Transverse colon (tissue), 4 donors: Measurements from ENCODE around the gene TRIM68. TPM values are rescaled to one million over a fixed set of nuclear protein-coding genes. Genes with fewer than 3 reads are reported as not detected.

Source experiments
- DNase-seq: peaks from one replicate; pipeline ENCODE4 v3.0.0-alpha.2; 2019
- H3K27ac ChIP-seq, 4 donors: fragments of 200-600 bp; sonication (generic); 2 replicates each; pipeline ENCODE4 v1.5.1; 2016 to 2018; ENCODE audit warnings: inconsistent platforms in 4 of 4
- H3K27me3 ChIP-seq: fragments of 200-600 bp; sonication (generic); 2 replicates; pipeline ENCODE4 v1.5.1; 2017; ENCODE audit warnings: inconsistent platforms
- H3K36me3 ChIP-seq, 4 donors: fragments of 200-600 bp; sonication (generic); 2 replicates each; pipeline ENCODE4 v1.5.1; 2017 to 2019; ENCODE audit warnings: inconsistent platforms in 4 of 4
- H3K4me1 ChIP-seq, 4 donors: fragments of 200-600 bp; sonication (generic); 2 replicates each; pipeline ENCODE4 v1.5.1; 2017 to 2020; ENCODE audit warnings: inconsistent platforms in 4 of 4
- H3K4me3 ChIP-seq, 4 donors: fragments of 200-600 bp; sonication (generic); 1 replicate in 1 of 4; 2 replicates in 3 of 4; pipeline versions ENCODE4 v1.5.1 to v1.6.1; 2017 to 2019; ENCODE audit warnings: inconsistent platforms in 4 of 4
- H3K9me3 ChIP-seq, 2 donors: fragments of 200-600 bp; sonication (generic); 2 replicates each; pipeline ENCODE4 v1.5.1; 2017 to 2019; ENCODE audit warnings: inconsistent platforms in 2 of 2
- CTCF ChIP-seq, 5 experiments: fragments of 200-600 bp in 3 of 5; fragments of 450-650 bp in 2 of 5; sonication (generic) in 3 of 5; IDR thresholded peaks; 1 replicate in 2 of 5; 2 replicates in 3 of 5; pipeline ENCODE4 v1.5.1; 2016 to 2017; ENCODE audit warnings: antibody characterized with exemption in 5 of 5, inconsistent platforms in 3 of 5, mild to moderate bottlenecking in 2 of 5, moderate library complexity in 1 of 5
- EP300 ChIP-seq: sonication (generic); formaldehyde crosslinking; IDR thresholded peaks from one replicate; pipeline ENCODE4 v1.6.1; 2017; ENCODE audit warnings: antibody characterized with exemption, low read depth
- POLR2A ChIP-seq: fragments of 450-650 bp; IDR thresholded peaks from one replicate; pipeline ENCODE4 v1.6.1; 2016; ENCODE audit warnings: antibody characterized with exemption, mild to moderate bottlenecking, moderate library complexity
- POLR2AphosphoS5 ChIP-seq, 3 donors: sonication (generic); formaldehyde crosslinking; IDR thresholded peaks; one replicate each; pipeline ENCODE4 v1.6.1; 2016; ENCODE audit warnings: antibody characterized with exemption in 3 of 3
- WGBS, 2 donors: methylation state at CpG; one replicate each; pipeline ENCODE4 v1.1.5; 2018; ENCODE audit warnings: low coverage in 1 of 2; 5-methylcytosine and 5-hydroxymethylcytosine counted together
- in situ Hi-C, 4 donors: fragments of 200-750 bp; cut with MboI; loops; one replicate each; pipeline versions ENCODE4 v1.15.0 to v1.15.1; 2017; ENCODE audit warnings: low sequenced_read_pairs in 3 of 4, low pct_ligation_motif_present in 1 of 4, low pct_unique_long_range_greater_than_20kb in 1 of 4
- intact Hi-C: fragments of 100-400 bp; cut with DNase I; formaldehyde crosslinking; loops from one replicate; pipeline ENCODE4 v1.15.1; 2023; ENCODE audit warnings: low total_unique reads
- total RNA-seq, 4 donors: library from RNA; depleted of rRNA; stranded (reverse); fragments of >200 nt; gene quantifications; one replicate each; pipeline ENCODE4 v1.1.0, GENCODE V29; 2016

Gene TRIM68
- total RNA-seq, 4 donors from 2014 or later, result 12.1 to 30.2 (median 19.9) TPM

- no peak overlapping the region for H3K27ac ChIP-seq
- TF ChIP-seq POLR2A, result no peak
- TF ChIP-seq POLR2AphosphoS5 (IDR thresholded peaks at IDR 0.05), result no peak
- TF ChIP-seq CTCF (IDR thresholded peaks at IDR 0.05), result no peak
- TF ChIP-seq EP300, result no peak
- no peak for DNase-seq
- 65% methylated on average over 4 to 7 of the region's 7 CpGs for WGBS, 2 donors
- no peaks in the 10 kb centered on the region for H3K27me3 ChIP-seq
- H3K36me3 ChIP-seq, result no peaks in the 10 kb centered on the region
- no peak overlapping the region for H3K4me3 ChIP-seq
- intact Hi-C loops, result no loop called here
- in situ Hi-C loops, result loop anchor here (25.0 kb wide), 2 partner anchors 195 to 370 kb away; partner anchors contain the start of gene OR51S1 (in 1 of the 4)
- H3K9me3 ChIP-seq, result no peaks in the 10 kb centered on the region
- peaks cover 0 to under 1% (median 0%) of the 10 kb centered on the region in 4 donors for H3K4me1 ChIP-seq
These were observed 34.0 kb upstream of the TRIM68 start for GRCh38 chr11:4642043-4642442.

GRCh38 chr11:4641501-4641900 is 33.5 kb upstream of the TRIM68 start:
- Histone ChIP-seq H3K27me3 (no peaks in the 10 kb centered on the region), H3K36me3 (no peaks in the 10 kb centered on the region), H3K27ac (no peak overlapping the region), H3K4me3 (no peak overlapping the region), H3K9me3 (no peaks in the 10 kb centered on the region), H3K4me1 (peaks cover 0 to 4% (median 0%) of the 10 kb centered on the region in 4 donors)
- WGBS, 2 donors, result 92 to 93% methylated on average over 5 to 7 of the region's 7 CpGs
- no peak for TF ChIP-seq CTCF (IDR thresholded peaks at IDR 0.05)
- no peak for TF ChIP-seq EP300
- no peak for TF ChIP-seq POLR2A
- no peak for DNase-seq
- intact Hi-C loops (no loop called here), in situ Hi-C loops (loop anchor here (25.0 kb wide), 2 partner anchors 196 to 371 kb away; partner anchors contain the start of gene OR51S1 (in 1 of the 4))

- TF ChIP-seq POLR2A, result no peak
- no peak for TF ChIP-seq POLR2AphosphoS5 (IDR thresholded peaks at IDR 0.05)
- TF ChIP-seq CTCF (IDR thresholded peaks at IDR 0.05), result no peak
- no peak for TF ChIP-seq EP300
- Histone ChIP-seq H3K4me1 (peaks cover 0 to 4% (median 0%) of the 10 kb centered on the region in 4 donors), H3K36me3 (no peaks in the 10 kb centered on the region), H3K9me3 (no peaks in the 10 kb centered on the region), H3K27me3 (peaks cover 3% of the 10 kb centered on the region), H3K4me3 (no peak overlapping the region), H3K27ac (no peak overlapping the region)
- WGBS, 2 donors, result 82 to 86% methylated on average over 2 to 6 of the region's 6 CpGs
- in situ Hi-C loops, result loop anchor here (10.0 to 25.0 kb wide), 3 partner anchors 197 to 372 kb away; partner anchors contain the start of gene OR51S1 (in 1 of the 4)
- intact Hi-C loops, result loop anchor here (5.0 kb wide), 1 partner anchor 187 kb away; no protein-coding TSS in a partner anchor
- DNase-seq, result no peak
These were observed 31.9 kb upstream of the TRIM68 start for GRCh38 chr11:4639931-4640330.

- Histone ChIP-seq H3K9me3 (no peaks in the 10 kb centered on the region), H3K4me3 (no peak overlapping the region), H3K36me3 (no peaks in the 10 kb centered on the region), H3K4me1 (peaks cover 0 to 4% (median 0%) of the 10 kb centered on the region in 4 donors), H3K27me3 (peaks cover 3% of the 10 kb centered on the region), H3K27ac (no peak overlapping the region)
- intact Hi-C loops, result loop anchor here (5.0 kb wide), 1 partner anchor 190 kb away; no protein-coding TSS in a partner anchor
- in situ Hi-C loops, result loop anchor here (10.0 to 25.0 kb wide), 3 partner anchors 200 to 375 kb away; partner anchors contain the start of gene OR51S1 (in 1 of the 4)
- WGBS, 2 donors, result 76 to 79% methylated on average over 3 of the region's 3 CpGs
- no peak for DNase-seq
- TF ChIP-seq CTCF (IDR thresholded peaks at IDR 0.05), result no peak
- TF ChIP-seq POLR2A, result no peak
- no peak for TF ChIP-seq EP300
- no peak for TF ChIP-seq POLR2AphosphoS5 (IDR thresholded peaks at IDR 0.05)
These were observed 29.6 kb upstream of the TRIM68 start for GRCh38 chr11:4637662-4638047.
